Activated B cell treated with CpG ODN at 0.5 μM for 24 hours (primary cell): ENCODE results near the gene FGF12. TPM values are rescaled to one million over a fixed set of nuclear protein-coding genes. Genes with fewer than 3 reads are reported as not detected.

ENCODE experiments used
- ATAC-seq: fragments of 200-7000 bp; cut with Tn5 transposase; one replicate; pipeline ENCODE4 v1.10.0; 2021; ENCODE audit warnings: low read depth, mild to moderate bottlenecking, moderate library complexity
- CTCF ChIA-PET: fragments of 350-600 bp; sonication (Branson Sonifier 250); formaldehyde crosslinking; loops from one replicate; lab custom pipeline; 2021; ENCODE audit warnings: antibody characterized with exemption; lab: Charles Lee
- POLR2A ChIA-PET: fragments of 350-600 bp; sonication (Branson Sonifier 250); formaldehyde crosslinking; loops from one replicate; lab custom pipeline; 2021; ENCODE audit warnings: antibody characterized with exemption; lab: Charles Lee
- DNase-seq: peaks from one replicate; pipeline ENCODE4 v3.0.0; 2022
- H3K27ac Mint-ChIP-seq: one replicate; pipeline ENCODE4 v1.8.0; 2020; ENCODE audit warnings: mixed read lengths
- H3K27me3 Mint-ChIP-seq: one replicate; pipeline ENCODE4 v1.8.0; 2021; ENCODE audit warnings: mixed read lengths
- H3K36me3 Mint-ChIP-seq: one replicate; pipeline ENCODE4 v1.8.0; 2021; ENCODE audit warnings: low read depth, mixed read lengths
- H3K4me1 Mint-ChIP-seq: one replicate; pipeline ENCODE4 v1.8.0; 2021; ENCODE audit warnings: mixed read lengths
- H3K4me3 Mint-ChIP-seq: one replicate; pipeline ENCODE4 v1.8.0; 2020; ENCODE audit warnings: mild to moderate bottlenecking, mixed read lengths
- H3K9me3 Mint-ChIP-seq: one replicate; pipeline ENCODE4 v1.8.0; 2020; ENCODE audit warnings: mixed read lengths
- CTCF ChIP-seq: fragments of 200-600 bp; IDR thresholded peaks from one replicate; pipeline ENCODE4 v1.8.0; 2022; ENCODE audit warnings: antibody characterized with exemption, mild to moderate bottlenecking
- intact Hi-C: fragments of 100-400 bp; cut with micrococcal nuclease; formaldehyde crosslinking; loops from one replicate; pipeline ENCODE4 v1.15.1; 2024
- total RNA-seq: library from RNA; stranded (reverse); gene quantifications from 2 replicates; pipeline ENCODE4 v1.2.3, GENCODE V29; 2022

FGF12 gene
- total RNA-seq, 1 donor from 2014 or later = not detected

- Mint-ChIP-seq H3K4me1 (peaks cover 5% of the 10 kb centered on the region), H3K27ac (no peak overlapping the region), H3K27me3 (peaks cover 10% of the 10 kb centered on the region), H3K36me3 (no peaks in the 10 kb centered on the region), H3K9me3 (peaks cover 6% of the 10 kb centered on the region), H3K4me3 (no peak overlapping the region)
- TF ChIP-seq CTCF = no peak
- ATAC-seq (no peak), DNase-seq (no peak)
- ChIA-PET POLR2A (no interaction called here), CTCF (no interaction called here)
- intact Hi-C loops = no loop called here
Measured at GRCh38 chr3:192543163-192543562, 184.2 kb downstream of the FGF12 start.

GRCh38 chr3:192516820-192517219, 210.5 kb downstream of the FGF12 start:
- ATAC-seq (no peak), DNase-seq (no peak)
- H3K27ac Mint-ChIP-seq = no peak overlapping the region
- ChIA-PET POLR2A (no interaction called here), CTCF (no interaction called here)
- peaks cover 48% of the 10 kb centered on the region for H3K27me3 Mint-ChIP-seq
- H3K9me3 Mint-ChIP-seq = no peaks in the 10 kb centered on the region
- H3K4me3 Mint-ChIP-seq = no peak overlapping the region
- TF ChIP-seq CTCF = no peak
- no peaks in the 10 kb centered on the region for H3K36me3 Mint-ChIP-seq
- H3K4me1 Mint-ChIP-seq = peaks cover 14% of the 10 kb centered on the region
- intact Hi-C loops = no loop called here

- ATAC-seq (no peak), DNase-seq (no peak)
- no peak overlapping the region for H3K27ac Mint-ChIP-seq
- peak overlapping the region; percentile 71 for H3K4me3 Mint-ChIP-seq
- POLR2A ChIA-PET = no interaction called here
- TF ChIP-seq CTCF = no peak
- no peaks in the 10 kb centered on the region for H3K9me3 Mint-ChIP-seq
- CTCF ChIA-PET = no interaction called here
- H3K27me3 Mint-ChIP-seq = peaks cover 44% of the 10 kb centered on the region
- peaks cover 14% of the 10 kb centered on the region for H3K4me1 Mint-ChIP-seq
- no peaks in the 10 kb centered on the region for H3K36me3 Mint-ChIP-seq
- intact Hi-C loops = no loop called here
Measured at GRCh38 chr3:192515664-192516045, 211.7 kb downstream of the FGF12 start.

GRCh38 chr3:192514754-192515663, 212.3 kb downstream of the FGF12 start:
- no peak overlapping the region for H3K27ac Mint-ChIP-seq
- peaks cover 14% of the 10 kb centered on the region for H3K4me1 Mint-ChIP-seq
- H3K27me3 Mint-ChIP-seq = peaks cover 50% of the 10 kb centered on the region
- H3K9me3 Mint-ChIP-seq = peaks cover 2% of the 10 kb centered on the region
- ChIA-PET CTCF (no interaction called here), POLR2A (no interaction called here)
- peak; percentile 45 for ATAC-seq
- peak; percentile 17 for DNase-seq
- H3K36me3 Mint-ChIP-seq = no peaks in the 10 kb centered on the region
- intact Hi-C loops = no loop called here
- no peak for TF ChIP-seq CTCF
- H3K4me3 Mint-ChIP-seq = peak overlapping the region; percentile 71

GRCh38 chr3:192514081-192514753, 213.1 kb downstream of the FGF12 start:
- Mint-ChIP-seq H3K4me3 (peak overlapping the region; percentile 66), H3K27ac (no peak overlapping the region), H3K27me3 (peaks cover 53% of the 10 kb centered on the region), H3K4me1 (peaks cover 14% of the 10 kb centered on the region), H3K9me3 (peaks cover 2% of the 10 kb centered on the region), H3K36me3 (no peaks in the 10 kb centered on the region)
- ChIA-PET POLR2A (no interaction called here), CTCF (no interaction called here)
- DNase-seq = no peak
- intact Hi-C loops = no loop called here
- no peak for ATAC-seq
- no peak for TF ChIP-seq CTCF
